Activated CD4-positive, alpha-beta T cell treated with anti-CD3 and anti-CD28 coated beads, Interleukin-2, Interleukin-4, amounts not matched to agents 100 ng/mL and 50 ng/mL, durations not matched to agents 16 hours and 8 hours (primary cell): ENCODE data around the gene MUC4.
"Not testable (repeated sequence)": the region's sequence is repeated elsewhere in the genome, so short reads cannot be mapped to it uniquely, and the experiment has no call there.

Source experiments
- DNase-seq: peaks from one replicate; pipeline ENCODE4 v3.0.0-alpha.2; 2020; ENCODE audit warnings: low spot score

Gene MUC4

DNA sequence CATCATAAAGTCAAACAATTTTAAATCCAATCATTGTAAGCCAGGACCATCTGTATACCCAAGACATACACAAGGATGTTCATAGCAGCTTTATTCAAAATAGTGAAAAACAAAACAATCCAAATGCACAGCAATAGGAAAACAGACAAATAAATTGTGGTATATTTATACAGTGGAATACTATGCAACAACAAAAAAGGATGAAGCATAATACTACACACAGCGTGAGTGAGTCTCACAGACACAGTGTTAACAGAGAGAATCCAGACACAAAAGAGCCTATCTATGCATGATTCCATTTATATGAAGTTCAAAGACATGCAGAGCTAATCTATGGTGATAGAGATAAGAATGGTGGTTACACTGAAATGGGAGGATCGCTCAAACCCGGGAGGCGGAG is 96.6 kb downstream of the MUC4 start:
- DNase-seq: no peak

DNA sequence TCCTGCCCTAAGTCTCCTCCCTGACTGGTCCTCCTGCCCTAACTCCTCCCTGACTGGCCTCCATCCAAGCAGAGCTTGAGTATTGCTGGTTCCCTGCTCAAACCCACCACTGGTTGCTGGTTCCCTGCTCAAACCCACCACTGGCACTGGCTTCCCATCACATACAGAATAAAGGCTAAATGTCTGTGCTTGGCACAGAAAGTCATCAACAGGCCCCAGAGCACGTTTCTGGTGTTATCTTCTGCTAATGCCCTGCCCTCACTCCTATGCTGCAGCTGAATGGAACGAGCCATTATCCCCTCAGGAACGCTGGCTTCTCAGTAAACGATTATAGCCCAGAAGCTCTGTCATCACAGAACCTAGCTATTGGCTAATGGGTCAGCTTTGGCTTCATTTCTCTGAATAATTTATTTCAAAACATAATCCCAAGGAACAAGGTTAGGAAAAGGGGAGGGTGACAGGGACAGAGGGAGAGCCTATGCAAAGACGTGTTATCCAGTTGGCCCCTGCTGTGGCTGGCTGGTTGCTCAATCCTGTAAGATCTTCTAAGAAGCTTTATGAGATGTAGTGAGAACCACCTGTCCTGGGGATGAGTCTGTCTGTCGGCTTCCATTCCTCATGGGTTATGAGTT is 97.2 kb downstream of the MUC4 start:
- DNase-seq: no peak

- DNase-seq: not testable (repeated sequence)
Observed at GRCh38 chr3:195713150-195713549, 98.6 kb downstream of the MUC4 start.

- DNase-seq: not testable (repeated sequence)
Observed at GRCh38 chr3:195712535-195712910, 99.2 kb downstream of the MUC4 start.

GRCh38 chr3:195711813-195712534 is 99.8 kb downstream of the MUC4 start:
- DNase-seq: no peak

GRCh38 chr3:195711091-195711812 is 100.5 kb downstream of the MUC4 start:
- not testable (repeated sequence) for DNase-seq

- not testable (repeated sequence) for DNase-seq
Observed at GRCh38 chr3:195710126-195710905, 101.4 kb downstream of the MUC4 start.

- DNase-seq: no peak
Observed at GRCh38 chr3:195709676-195710085, 102.0 kb downstream of the MUC4 start.

DNA sequence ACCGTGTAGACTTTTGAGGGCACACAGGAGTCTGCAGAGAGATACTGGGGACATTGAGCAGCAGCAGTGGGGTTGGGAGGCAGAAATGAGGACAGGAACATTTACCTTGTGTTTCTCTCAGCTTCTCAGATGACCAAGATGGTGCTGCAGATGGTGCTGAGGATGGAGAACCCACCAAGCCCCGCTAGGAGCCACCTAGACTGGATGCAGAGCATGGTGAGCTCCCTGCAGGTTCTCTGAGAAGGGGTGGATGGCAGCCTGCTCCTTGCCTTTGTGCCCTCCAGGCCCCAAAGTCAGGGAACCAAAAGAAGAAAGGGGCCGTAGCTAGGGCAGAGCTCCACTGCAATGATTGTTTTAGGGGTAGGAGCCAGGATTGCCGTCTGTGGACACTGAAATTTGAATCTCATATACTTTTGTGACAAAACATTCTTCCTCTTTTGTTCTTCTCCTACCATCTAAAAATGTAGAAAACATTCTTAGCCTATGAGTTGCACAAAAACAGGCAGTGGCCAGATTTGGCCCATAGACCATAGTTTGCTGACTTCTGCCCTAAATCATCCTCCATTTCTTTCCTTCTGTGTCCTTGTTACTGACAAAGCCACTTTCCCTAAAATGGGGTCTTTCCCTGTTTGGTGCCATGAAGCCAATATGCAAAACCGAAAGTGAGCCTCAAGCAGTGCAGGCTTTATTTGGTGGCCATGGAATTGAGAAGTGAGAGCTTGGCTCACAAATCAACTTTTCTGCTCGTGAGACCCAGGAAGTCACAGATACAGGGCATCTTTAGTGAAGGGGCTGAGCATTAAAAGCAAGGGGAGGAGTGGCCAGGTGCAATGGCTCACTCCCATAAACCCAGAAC is 102.9 kb downstream of the MUC4 start:
- no peak for DNase-seq

DNA sequence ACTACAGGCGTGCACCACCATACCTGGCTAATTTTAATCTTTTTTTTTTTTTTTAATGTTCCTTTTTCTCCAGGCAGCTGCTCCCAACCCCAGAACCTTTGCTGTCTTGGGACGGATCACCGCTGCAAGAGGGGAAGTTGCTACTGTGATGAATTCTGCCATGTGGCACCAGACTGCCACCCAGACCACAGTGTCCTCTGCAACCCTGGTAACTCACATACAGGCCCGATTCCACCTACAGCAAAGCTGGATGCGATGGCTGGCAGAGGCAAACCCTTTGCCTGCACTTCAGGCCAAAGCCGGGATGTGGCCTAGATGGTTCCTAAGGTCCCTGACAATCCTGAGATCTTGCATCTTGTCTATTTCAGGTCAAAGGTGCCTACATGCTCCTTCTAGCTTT is 103.7 kb downstream of the MUC4 start:
- DNase-seq: no peak

DNA sequence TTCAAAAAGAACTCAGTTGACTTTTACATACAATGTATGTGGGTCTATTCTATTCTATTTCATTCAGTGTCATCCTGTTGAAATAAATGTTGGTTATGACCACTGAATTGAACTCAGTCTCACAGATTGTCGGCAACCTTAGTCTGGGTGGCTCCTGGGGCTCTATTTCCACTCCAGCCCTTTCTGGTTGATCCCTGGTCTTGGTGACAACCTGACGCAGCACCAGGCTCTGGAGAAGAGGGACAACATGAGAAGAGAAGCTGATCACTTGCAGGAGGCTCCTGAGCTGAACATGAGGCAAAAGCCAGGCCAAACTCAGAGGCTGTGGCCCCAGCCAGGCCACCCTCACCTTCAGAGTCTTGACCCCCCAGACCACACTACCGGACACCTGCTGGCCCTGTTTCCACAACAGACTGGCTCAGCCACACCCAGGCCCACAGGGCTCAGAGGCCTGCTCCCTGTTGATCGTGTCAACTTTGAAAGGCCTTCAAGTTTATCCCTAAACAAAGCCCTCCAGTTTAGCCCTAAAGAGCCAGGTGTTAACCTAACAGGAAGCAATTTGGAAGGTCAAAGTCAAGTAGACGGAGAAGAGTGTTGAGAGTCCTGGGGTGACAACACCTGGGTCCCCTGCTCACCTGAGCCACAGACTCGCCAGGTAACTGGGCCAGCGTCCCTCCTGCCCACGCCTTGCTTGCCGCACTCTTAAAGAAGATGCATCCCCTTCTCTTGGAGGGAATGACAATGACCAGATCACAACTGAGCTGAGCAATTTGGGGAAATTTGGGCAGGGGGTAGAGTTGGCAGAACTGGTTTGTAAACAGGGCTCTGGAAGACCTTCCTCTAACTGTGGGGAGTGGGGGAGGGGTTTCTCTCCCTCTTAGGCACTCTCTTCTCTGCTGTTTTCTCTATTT is 106.4 kb downstream of the MUC4 start:
- no peak for DNase-seq

- no peak for DNase-seq
Observed at GRCh38 chr3:195704433-195704999, 107.2 kb downstream of the MUC4 start.

DNA sequence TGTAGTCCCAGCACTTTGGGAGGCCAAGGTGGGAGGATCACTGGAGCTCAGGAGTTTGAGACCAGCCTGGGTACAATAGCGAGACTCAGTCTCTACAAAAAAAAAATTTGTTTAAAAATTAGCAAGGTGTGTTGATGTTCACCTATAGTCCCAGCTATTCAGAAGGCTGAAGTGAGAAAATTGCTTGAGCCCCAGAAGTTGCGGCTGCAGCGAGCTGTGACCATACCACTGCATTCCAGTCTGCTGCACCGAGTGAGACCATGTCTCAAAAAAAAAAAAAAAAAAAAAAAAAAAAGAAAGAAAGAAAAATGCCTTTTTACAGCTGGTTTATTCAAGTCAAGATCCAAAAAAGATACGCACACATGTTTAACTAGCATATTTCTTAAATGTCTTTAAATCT is 108.0 kb downstream of the MUC4 start:
- no peak for DNase-seq

GRCh38 chr3:195701042-195701915 is 110.5 kb downstream of the MUC4 start:
- no peak for DNase-seq

GRCh38 chr3:195700319-195700718 is 111.4 kb downstream of the MUC4 start:
- DNase-seq: no peak

DNA sequence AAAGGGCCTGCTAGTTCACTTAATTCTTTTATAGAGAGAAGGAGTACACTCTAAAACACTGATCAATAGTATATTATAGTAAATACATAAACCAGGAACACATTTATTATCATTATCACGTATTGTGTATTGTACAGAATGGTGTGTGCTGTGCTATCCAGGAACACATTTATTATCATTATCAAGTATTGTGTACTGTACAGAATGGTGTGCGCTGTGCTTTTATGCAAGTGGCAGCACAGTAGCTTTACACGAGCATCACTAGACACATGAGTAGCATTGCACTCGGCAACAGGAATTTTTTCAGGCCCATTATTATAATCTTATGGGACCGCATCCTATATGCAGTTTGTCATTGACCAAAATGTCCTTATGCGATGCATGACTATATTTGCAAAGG is 111.9 kb downstream of the MUC4 start:
- no peak for DNase-seq

- DNase-seq: no peak
Observed at GRCh38 chr3:195699388-195699771, 112.3 kb downstream of the MUC4 start.

GRCh38 chr3:195698647-195699387 is 112.9 kb downstream of the MUC4 start:
- no peak for DNase-seq

- DNase-seq: no peak
Observed at GRCh38 chr3:195698325-195698646, 113.4 kb downstream of the MUC4 start.
